ENCODE data around the gene RBKS. TPM values are rescaled to one million over a fixed set of nuclear protein-coding genes. Genes with fewer than 3 reads are reported as not detected.

RBKS gene
- total and polyA plus RNA-seq, 2 of the 8 experiments (the other 6 are each of a cell fraction or from before 2014, with no cell fraction given): 1.1 to 1.5 TPM

DNA sequence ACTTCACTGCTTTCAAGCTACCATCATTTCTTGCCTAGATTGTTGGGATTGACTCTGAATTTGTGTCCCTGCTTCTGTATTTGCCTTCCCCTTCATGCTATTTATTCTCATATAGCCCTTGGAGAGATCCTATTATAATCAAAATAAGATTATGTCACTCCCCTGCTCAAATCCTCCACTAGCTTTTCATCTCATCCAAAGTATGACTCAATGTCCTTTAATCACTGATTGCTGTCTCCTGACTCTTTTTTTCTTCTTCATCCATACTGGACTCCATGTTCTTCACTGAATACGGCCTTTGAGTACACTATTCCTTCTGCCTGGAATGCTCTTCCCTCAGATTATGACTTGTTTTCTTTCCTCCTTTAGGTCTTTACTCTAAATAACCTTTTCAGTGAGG, 5.0 kb downstream of the RBKS start:
- no peak overlapping the region for H2BK15ac ChIP-seq (ENCODE audit: low read length)
- no peaks in the 10 kb centered on the region for H3K9me3 ChIP-seq (ENCODE audit: insufficient read depth in 2 of 2, low read depth in 1 of 2, low read length in 1 of 2)
- H3K79me1 ChIP-seq (ENCODE audit: low read depth, low read length): no peaks in the 10 kb centered on the region
- no peak overlapping the region for H3K4me3 ChIP-seq (ENCODE audit: extremely low read depth in 1 of 4, insufficient read depth in 2 of 4, low read depth in 3 of 4, low read length in 4 of 4)
- no peaks in the 10 kb centered on the region for H3K36me3 ChIP-seq (ENCODE audit: control insufficient read depth in 2 of 4, insufficient read depth in 4 of 4, low read length in 3 of 4)
- no peak overlapping the region for H2AFZ ChIP-seq (ENCODE audit: low read length)
- H3K23ac ChIP-seq (ENCODE audit: insufficient read length): no peak overlapping the region
- H2BK20ac ChIP-seq (ENCODE audit: low read length): no peak overlapping the region
- no peak overlapping the region for H3K56ac ChIP-seq (replicated peaks; ENCODE audit: insufficient read length, low read depth, low read length)
- no peak overlapping the region for H3K9ac ChIP-seq (replicated peaks in 1 of 4; ENCODE audit: extremely low read depth in 1 of 4, low read depth in 3 of 4, low read length in 3 of 4)
- H3K23me2 ChIP-seq (ENCODE audit: low read depth, low read length): 0 out of 2 replicates have a peak, but pooled peaks cover 4% of the 10 kb centered on the region
- H2BK12ac ChIP-seq (ENCODE audit: low read depth, low read length): no peak overlapping the region
- H4K8ac ChIP-seq (ENCODE audit: extremely low read depth, insufficient read depth, low read length): no peak overlapping the region
- H2AK5ac ChIP-seq (ENCODE audit: low read depth, low read length): no peak overlapping the region
- no peaks in the 10 kb centered on the region for H3K27me3 ChIP-seq (replicated peaks in 1 of 4; ENCODE audit: control insufficient read depth in 3 of 4, extremely low read depth in 1 of 4, insufficient read depth in 3 of 4, low read length in 3 of 4)
- H3K14ac ChIP-seq (ENCODE audit: insufficient read length): no peak overlapping the region
- no peak overlapping the region for H3K4me2 ChIP-seq (ENCODE audit: insufficient read depth in 1 of 2, low read depth in 2 of 2, low read length in 2 of 2)
- no peak overlapping the region for H2BK120ac ChIP-seq (replicated peaks; ENCODE audit: low read depth, low read length)
- no peaks in the 10 kb centered on the region for H3K79me2 ChIP-seq (ENCODE audit: control insufficient read depth in 1 of 2, insufficient read depth in 2 of 2, low read length in 2 of 2)
- H4K91ac ChIP-seq (replicated peaks; ENCODE audit: insufficient read length, low read length): no peak overlapping the region
- no peak overlapping the region for H3K4ac ChIP-seq (replicated peaks; ENCODE audit: insufficient read length, low read depth, low read length)
- no peak for FAIRE-seq
- H3K27ac ChIP-seq (ENCODE audit: low read depth, low read length): no peak overlapping the region
- DNase-seq (ENCODE audit: low read depth in 1 of 2, low spot score in 2 of 2): no peak
- WGBS, 2 experiments (ENCODE audit: extremely low coverage in 1 of 2, insufficient coverage in 1 of 2, insufficient read length in 1 of 2, insufficient replicate concordance in 2 of 2, low coverage in 1 of 2, low lambda C conversion rate in 2 of 2, missing lambda C conversion rate in 1 of 2): 83% methylated on average over 1 of the region's 1 CpG; no CpG with 5 or more reads in 1 of the 2 experiments
- ChIA-PET CTCF (ENCODE audit: partially characterized antibody) (no interaction called here), POLR2A (ENCODE audit: partially characterized antibody) (no interaction called here)
- no peaks in the 10 kb centered on the region for H3K4me1 ChIP-seq (replicated peaks in 1 of 4; ENCODE audit: control insufficient read depth in 3 of 4, insufficient read depth in 4 of 4, low read length in 3 of 4)
- no peak overlapping the region for H3K18ac ChIP-seq (ENCODE audit: extremely low read depth, low read length)
- H4K20me1 ChIP-seq (replicated peaks in 1 of 2; ENCODE audit: control insufficient read depth in 1 of 2, insufficient read depth in 2 of 2, low read length in 2 of 2): no peaks in the 10 kb centered on the region
- no peak overlapping the region for H2BK5ac ChIP-seq (ENCODE audit: low read depth, low read length)
- no peak overlapping the region for H4K5ac ChIP-seq (ENCODE audit: insufficient read length, low read depth, low read length)
- TF ChIP-seq SP4 (IDR thresholded peaks at IDR 0.05; ENCODE audit: low read length) (no peak), GABPA (IDR thresholded peaks at IDR 0.05; ENCODE audit: borderline replicate concordance, insufficient read depth, low read length) (no peak), RFX5 (IDR thresholded peaks at IDR 0.05; ENCODE audit: borderline replicate concordance, low read depth, low read length) (no peak), CEBPB (IDR thresholded peaks at IDR 0.05; ENCODE audit: low read depth, low read length) (no peak), HDAC2 (IDR thresholded peaks at IDR 0.05; ENCODE audit: borderline replicate concordance in 1 of 2, low read depth in 2 of 2, low read length in 2 of 2) (no peak), CTBP2 (IDR thresholded peaks at IDR 0.05; ENCODE audit: borderline replicate concordance, insufficient read depth, insufficient read length, low read length) (no peak), GTF2F1 (IDR thresholded peaks at IDR 0.05; ENCODE audit: borderline replicate concordance, low read depth, low read length) (no peak), CHD1 (IDR thresholded peaks at IDR 0.05; ENCODE audit: low read depth, low read length) (no peak), YY1 (IDR thresholded peaks at IDR 0.05; ENCODE audit: low read depth, low read length) (no peak), POLR2A (IDR thresholded peaks at IDR 0.05; ENCODE audit: control extremely low read depth in 1 of 2, low read depth in 2 of 2, low read length in 2 of 2) (no peak)
- TF ChIP-seq, protein P1, sequence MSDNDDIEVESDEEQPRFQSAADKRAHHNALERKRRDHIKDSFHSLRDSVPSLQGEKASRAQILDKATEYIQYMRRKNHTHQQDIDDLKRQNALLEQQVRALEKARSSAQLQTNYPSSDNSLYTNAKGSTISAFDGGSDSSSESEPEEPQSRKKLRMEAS (IDR thresholded peaks at IDR 0.05): no peak

Measured in H1 (cell line).